H9 (cell line): ENCODE measurements around the gene TBX1. TPM values are rescaled to one million over a fixed set of nuclear protein-coding genes. Genes with fewer than 3 reads are reported as not detected.

Source experiments
- DNase-seq: peaks from one replicate; pipeline ENCODE4 v3.0.0-alpha.2; 2017
- H2AFZ ChIP-seq: one replicate; pipeline ENCODE4 v1.6.1; 2013; ENCODE audit warnings: mild to moderate bottlenecking, low read length, control low read depth, moderate library complexity
- H2AK5ac ChIP-seq: 2 replicates; pipeline ENCODE4 v1.6.1; 2013; ENCODE audit warnings: low read length, control low read depth, mixed read lengths; ENCODE audit not compliant: insufficient read length
- H2BK120ac ChIP-seq: one replicate; pipeline ENCODE4 v1.6.1; 2013; ENCODE audit warnings: low read depth, mild to moderate bottlenecking, low read length, control low read depth, inconsistent platforms; ENCODE audit not compliant: poor library complexity, severe bottlenecking
- H2BK12ac ChIP-seq: 2 replicates; pipeline ENCODE4 v1.6.1; 2013; ENCODE audit warnings: low read length, control low read depth, mixed read lengths, low read depth; ENCODE audit not compliant: insufficient read length
- H2BK15ac ChIP-seq: 2 replicates; pipeline ENCODE4 v1.6.1; 2013; ENCODE audit warnings: low read depth, low read length, control low read depth
- H2BK20ac ChIP-seq: one replicate; pipeline ENCODE4 v1.6.1; 2013; ENCODE audit warnings: low read depth, mild to moderate bottlenecking, low read length, control low read depth, inconsistent platforms; ENCODE audit not compliant: poor library complexity, severe bottlenecking
- H2BK5ac ChIP-seq: 2 replicates; pipeline ENCODE4 v1.6.1; 2013; ENCODE audit warnings: low read length, control low read depth, mixed read lengths; ENCODE audit not compliant: insufficient read length
- H3K14ac ChIP-seq: 2 replicates; pipeline ENCODE4 v1.6.1; 2013; ENCODE audit warnings: low read length, control low read depth; ENCODE audit not compliant: insufficient read depth
- H3K18ac ChIP-seq: 2 replicates; pipeline ENCODE4 v1.6.1; 2013; ENCODE audit warnings: low read depth, mild to moderate bottlenecking, mixed read lengths, low read length, control low read depth; ENCODE audit not compliant: insufficient read length
- H3K23ac ChIP-seq: 2 replicates; pipeline ENCODE4 v1.6.1; 2013; ENCODE audit warnings: low read length, control low read depth, mixed read lengths, low read depth; ENCODE audit not compliant: insufficient read length
- H3K23me2 ChIP-seq: 2 replicates; pipeline ENCODE4 v1.6.1; 2013; ENCODE audit warnings: low read depth, mild to moderate bottlenecking, mixed read lengths, low read length, control low read depth; ENCODE audit not compliant: insufficient read length, poor library complexity, severe bottlenecking
- H3K27ac ChIP-seq: 2 replicates; pipeline ENCODE4 v1.5.1; 2013; ENCODE audit warnings: low read length, control low read depth, mixed read lengths, low read depth; ENCODE audit not compliant: insufficient read length
- H3K27me3 ChIP-seq: 2 replicates; pipeline ENCODE4 v1.6.1; 2013; ENCODE audit warnings: low read length, control low read depth, inconsistent platforms; ENCODE audit not compliant: insufficient read depth
- H3K4ac ChIP-seq: 2 replicates; pipeline ENCODE4 v1.6.1; 2013; ENCODE audit warnings: low read depth, mild to moderate bottlenecking, control low read depth, inconsistent platforms, low read length, moderate library complexity
- H3K4me1 ChIP-seq: 2 replicates; pipeline ENCODE4 v1.6.1; 2013; ENCODE audit warnings: low read length, control low read depth, inconsistent platforms; ENCODE audit not compliant: insufficient read depth
- H3K4me2 ChIP-seq: 2 replicates; pipeline ENCODE4 v1.6.1; 2013; ENCODE audit warnings: low read length, control low read depth, mixed read lengths; ENCODE audit not compliant: insufficient read length, insufficient read depth
- H3K56ac ChIP-seq: 2 replicates; pipeline ENCODE4 v1.6.1; 2013; ENCODE audit warnings: low read depth, mild to moderate bottlenecking, mixed read lengths, low read length, control low read depth; ENCODE audit not compliant: insufficient read length
- H3K79me1 ChIP-seq: 2 replicates; pipeline ENCODE4 v1.6.1; 2013; ENCODE audit warnings: low read depth, mild to moderate bottlenecking, moderate library complexity, low read length, control low read depth, inconsistent platforms; ENCODE audit not compliant: insufficient read depth, poor library complexity, severe bottlenecking
- H3K79me2 ChIP-seq: 2 replicates; pipeline ENCODE4 v1.6.1; 2013; ENCODE audit warnings: low read length, control low read depth, inconsistent platforms; ENCODE audit not compliant: insufficient read depth
- H3K9ac ChIP-seq: 2 replicates; pipeline ENCODE4 v1.6.1; 2013; ENCODE audit warnings: low read length, control low read depth, mixed read lengths; ENCODE audit not compliant: insufficient read length; ENCODE audit errors: extremely low read depth
- H3K9me3 ChIP-seq: one replicate; pipeline ENCODE4 v1.6.1; 2013; ENCODE audit warnings: low read depth, low read length, inconsistent platforms; ENCODE audit not compliant: control insufficient read depth
- H3T11ph ChIP-seq: one replicate; pipeline ENCODE4 v1.6.1; 2013; ENCODE audit warnings: mild to moderate bottlenecking, low read length, control low read depth, inconsistent platforms
- H4K20me1 ChIP-seq: one replicate; pipeline ENCODE4 v1.6.1; 2013; ENCODE audit not compliant: control insufficient read depth, insufficient read length, insufficient read depth
- H4K5ac ChIP-seq: 2 replicates; pipeline ENCODE4 v1.6.1; 2013; ENCODE audit warnings: low read depth, mild to moderate bottlenecking, mixed read lengths, low read length, control low read depth; ENCODE audit not compliant: insufficient read length
- H4K8ac ChIP-seq: replicated peaks from 2 replicates; pipeline ENCODE4 v1.6.1; 2013; ENCODE audit warnings: low read length, control low read depth, mixed read lengths, low read depth; ENCODE audit not compliant: insufficient read length
- H4K91ac ChIP-seq: 2 replicates; pipeline ENCODE4 v1.6.1; 2013; ENCODE audit warnings: low read depth, mild to moderate bottlenecking, moderate library complexity, mixed read lengths, low read length, control low read depth; ENCODE audit not compliant: insufficient read length
- H3K27ac Mint-ChIP-seq, 3 experiments: 2 replicates in 2 of 3; 3 replicates in 1 of 3; pipeline ENCODE4 v1.8.0; 2020 to 2021; ENCODE audit warnings: mixed read lengths in 3 of 3, mild to moderate bottlenecking in 1 of 3, moderate library complexity in 1 of 3
- H3K27me3 Mint-ChIP-seq: 2 replicates; pipeline ENCODE4 v1.8.0; 2021; ENCODE audit warnings: low read depth, mild to moderate bottlenecking, moderate library complexity, mixed read lengths
- H3K36me3 Mint-ChIP-seq, 3 experiments: 2 replicates in 2 of 3; 3 replicates in 1 of 3; pipeline ENCODE4 v1.8.0; 2020 to 2021; ENCODE audit warnings: low read depth in 3 of 3, mixed read lengths in 3 of 3; ENCODE audit not compliant: insufficient read depth in 1 of 3
- H3K4me1 Mint-ChIP-seq, 2 experiments: 2 replicates each; pipeline ENCODE4 v1.8.0; 2020; ENCODE audit warnings: mixed read lengths in 2 of 2
- H3K4me3 Mint-ChIP-seq, 2 experiments: 2 replicates in 1 of 2; 3 replicates in 1 of 2; pipeline ENCODE4 v1.8.0; 2020 to 2021; ENCODE audit warnings: mild to moderate bottlenecking in 2 of 2, mixed read lengths in 2 of 2, moderate library complexity in 1 of 2
- H3K9me3 Mint-ChIP-seq, 2 experiments: 2 replicates in 1 of 2; 3 replicates in 1 of 2; pipeline ENCODE4 v1.8.0; 2020; ENCODE audit warnings: mild to moderate bottlenecking in 2 of 2, mixed read lengths in 2 of 2, moderate library complexity in 1 of 2
- WGBS: extraction: QIAGEN DNeasy Blood & Tissue Kit; methylation state at CpG from one replicate; pipeline ENCODE4 v1.1.7; 2013; ENCODE audit warnings: missing lambda C conversion rate, low lambda C conversion rate, mixed read lengths; ENCODE audit not compliant: insufficient read length; ENCODE audit errors: extremely low coverage; 5-methylcytosine and 5-hydroxymethylcytosine counted together
- total RNA-seq: library from RNA; stranded (reverse); gene quantifications from 2 replicates; pipeline ENCODE4 v1.2.1, GENCODE V29; 2021
- TF ChIP-seq, protein P1 (sequence below): fragments of 200-600 bp; sonication (generic); conservative IDR thresholded peaks from 3 replicates; pipeline ENCODE4 v1.8.0; 2021; ENCODE audit warnings: antibody characterized with exemption, mild to moderate bottlenecking

TBX1 gene
- total RNA-seq, 1 experiment from 2014 or later, result 2.2 TPM

DNA sequence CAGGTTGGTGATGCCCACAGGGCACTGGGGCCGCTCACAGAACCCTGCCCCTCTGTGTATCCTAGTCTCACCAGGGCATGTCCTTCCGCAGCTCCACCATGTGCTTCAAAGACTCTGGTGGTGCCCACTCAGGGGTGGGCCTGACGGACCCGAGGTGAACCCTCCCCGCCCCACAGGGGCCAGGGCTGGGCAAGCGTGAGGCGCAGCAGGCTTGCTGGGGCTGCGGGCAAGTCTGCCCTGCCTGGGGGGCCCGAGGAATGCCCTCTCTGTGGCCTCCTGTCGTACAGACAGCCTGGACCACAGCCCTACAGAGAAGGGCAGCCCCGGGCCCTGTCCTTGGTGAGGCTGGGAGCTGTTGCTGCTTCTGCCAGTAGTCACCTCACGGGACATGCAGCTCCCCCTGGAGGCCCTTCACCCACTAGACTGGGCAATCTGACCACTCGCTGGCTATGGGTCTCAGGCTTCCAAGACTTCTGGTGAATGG, 40.2 kb downstream of the TBX1 start:
- Histone ChIP-seq H4K20me1 (no peaks in the 10 kb centered on the region), H4K91ac (no peak overlapping the region), H2BK5ac (no peak overlapping the region), H4K8ac (no peak overlapping the region), H3K14ac (no peak overlapping the region), H2BK120ac (no peak overlapping the region), H3K9me3 (no peaks in the 10 kb centered on the region), H4K5ac (no peak overlapping the region), H3K27ac (no peak overlapping the region), H3T11ph (no peak overlapping the region), H3K4me1 (no peaks in the 10 kb centered on the region), H3K79me2 (no peaks in the 10 kb centered on the region), H2BK20ac (no peak overlapping the region), H3K9ac (no peak overlapping the region), H3K27me3 (no peaks in the 10 kb centered on the region), H2AK5ac (no peak overlapping the region), H2BK15ac (no peak overlapping the region), H3K23ac (no peak overlapping the region), H3K18ac (no peak overlapping the region), H3K4ac (no peak overlapping the region), H2BK12ac (no peak overlapping the region), H3K23me2 (peaks cover 3% of the 10 kb centered on the region), H3K79me1 (no peaks in the 10 kb centered on the region), H2AFZ (no peak overlapping the region), H3K4me2 (no peak overlapping the region), H3K56ac (no peak overlapping the region)
- peaks cover 0 to 8% of the 10 kb centered on the region in 2 experiments; a peak in 2 of 4 replicates for H3K4me1 Mint-ChIP-seq
- no peak overlapping the region for H3K27ac Mint-ChIP-seq
- no peaks in the 10 kb centered on the region for H3K9me3 Mint-ChIP-seq
- peak; percentile 69 for DNase-seq
- WGBS, result no CpG with 5 or more reads among the region's 13 CpGs
- no peaks in the 10 kb centered on the region; the same call in 1 of the 2 replicates for H3K27me3 Mint-ChIP-seq
- H3K4me3 Mint-ChIP-seq, result no peak overlapping the region
- TF ChIP-seq, protein P1, sequence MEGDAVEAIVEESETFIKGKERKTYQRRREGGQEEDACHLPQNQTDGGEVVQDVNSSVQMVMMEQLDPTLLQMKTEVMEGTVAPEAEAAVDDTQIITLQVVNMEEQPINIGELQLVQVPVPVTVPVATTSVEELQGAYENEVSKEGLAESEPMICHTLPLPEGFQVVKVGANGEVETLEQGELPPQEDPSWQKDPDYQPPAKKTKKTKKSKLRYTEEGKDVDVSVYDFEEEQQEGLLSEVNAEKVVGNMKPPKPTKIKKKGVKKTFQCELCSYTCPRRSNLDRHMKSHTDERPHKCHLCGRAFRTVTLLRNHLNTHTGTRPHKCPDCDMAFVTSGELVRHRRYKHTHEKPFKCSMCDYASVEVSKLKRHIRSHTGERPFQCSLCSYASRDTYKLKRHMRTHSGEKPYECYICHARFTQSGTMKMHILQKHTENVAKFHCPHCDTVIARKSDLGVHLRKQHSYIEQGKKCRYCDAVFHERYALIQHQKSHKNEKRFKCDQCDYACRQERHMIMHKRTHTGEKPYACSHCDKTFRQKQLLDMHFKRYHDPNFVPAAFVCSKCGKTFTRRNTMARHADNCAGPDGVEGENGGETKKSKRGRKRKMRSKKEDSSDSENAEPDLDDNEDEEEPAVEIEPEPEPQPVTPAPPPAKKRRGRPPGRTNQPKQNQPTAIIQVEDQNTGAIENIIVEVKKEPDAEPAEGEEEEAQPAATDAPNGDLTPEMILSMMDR, result peak; percentile 61; the same call in 2 of the 3 replicates
- peaks cover 0 to 3% (median 2%) of the 10 kb centered on the region in 3 experiments; a peak in 3 of 7 replicates for H3K36me3 Mint-ChIP-seq
